Inflammatory macrophage treated with lipopolysaccharide for 4 hours (primary cell): ENCODE results near the gene GREM2.

Source experiments
- DNase-seq: peaks from one replicate; pipeline ENCODE4 v3.0.0-alpha.2; 2020

Gene GREM2

DNA sequence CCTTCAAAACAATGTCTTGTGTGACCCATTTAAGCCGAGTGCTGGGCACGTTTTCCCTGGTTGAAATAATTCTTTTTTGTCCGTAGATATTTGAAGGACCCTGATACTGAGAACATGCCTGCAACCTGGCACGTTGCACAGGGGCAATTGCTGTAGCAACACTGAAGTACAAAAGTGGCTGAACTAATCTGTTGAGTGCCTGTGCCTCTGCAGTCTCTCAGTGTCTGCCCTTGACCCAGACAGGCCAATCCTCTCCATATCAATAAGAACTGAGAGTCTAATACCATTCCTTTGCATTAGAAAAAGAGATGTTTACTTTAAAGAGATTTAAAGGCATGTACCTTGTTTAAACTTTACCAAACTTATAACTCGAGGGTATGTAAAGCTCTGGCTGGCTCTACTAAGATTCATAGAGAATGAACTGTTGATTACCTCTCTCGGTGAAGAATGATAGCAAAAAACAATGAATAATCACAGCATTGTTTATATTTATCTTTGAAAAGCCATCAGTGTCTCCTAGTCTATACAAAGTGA lies 2.4 kb downstream of the GREM2 start:
- no peak for DNase-seq

- DNase-seq = no peak
These were observed 3.2 kb downstream of the GREM2 start for GRCh38 chr1:240608707-240609106.

GRCh38 chr1:240607006-240607405 lies 4.9 kb downstream of the GREM2 start:
- DNase-seq = no peak

DNA sequence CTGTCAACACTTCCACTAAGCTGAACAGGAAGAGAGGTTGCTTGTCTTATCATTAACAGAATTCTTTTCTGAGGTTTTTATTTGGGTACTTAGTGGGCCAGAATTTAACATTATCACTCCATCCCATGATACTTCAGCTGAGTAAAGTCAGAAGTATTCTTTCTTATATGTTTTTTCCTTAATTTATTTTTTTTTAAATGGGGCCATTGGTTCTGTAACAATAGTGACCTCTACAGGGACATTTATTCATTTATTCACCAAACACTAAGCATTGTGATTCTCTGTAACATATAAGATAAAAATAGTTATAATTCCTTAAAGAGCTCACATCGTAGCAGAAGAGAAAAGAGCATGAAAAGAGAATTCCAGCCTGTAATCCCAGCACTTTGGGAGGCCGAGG lies 9.8 kb downstream of the GREM2 start:
- DNase-seq = no peak

- no peak for DNase-seq
These were observed 12.1 kb downstream of the GREM2 start for GRCh38 chr1:240599830-240600229.

DNA sequence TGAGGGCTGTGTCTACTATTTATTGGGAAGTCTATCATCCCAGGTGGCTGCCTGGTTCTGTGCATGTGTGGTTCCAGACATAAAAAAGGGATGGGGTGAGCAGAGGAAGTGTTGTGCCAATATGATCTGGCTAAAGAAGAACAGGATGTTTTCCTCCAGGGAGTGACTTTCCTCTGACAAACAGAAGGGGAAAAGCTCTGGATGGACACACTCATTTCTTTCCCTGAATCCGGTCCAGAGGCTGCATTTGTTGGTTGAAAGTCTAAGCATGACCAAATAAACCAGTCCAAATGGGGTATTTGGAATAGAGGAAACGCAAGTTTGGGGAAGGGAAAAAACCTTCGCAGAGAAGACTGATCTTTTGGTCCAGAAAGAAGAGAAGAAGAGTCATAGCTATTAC lies 12.7 kb downstream of the GREM2 start:
- no peak for DNase-seq

GRCh38 chr1:240598216-240599001 lies 13.5 kb downstream of the GREM2 start:
- DNase-seq = no peak

- no peak for DNase-seq
These were observed 14.7 kb downstream of the GREM2 start for GRCh38 chr1:240597153-240597745.

DNA sequence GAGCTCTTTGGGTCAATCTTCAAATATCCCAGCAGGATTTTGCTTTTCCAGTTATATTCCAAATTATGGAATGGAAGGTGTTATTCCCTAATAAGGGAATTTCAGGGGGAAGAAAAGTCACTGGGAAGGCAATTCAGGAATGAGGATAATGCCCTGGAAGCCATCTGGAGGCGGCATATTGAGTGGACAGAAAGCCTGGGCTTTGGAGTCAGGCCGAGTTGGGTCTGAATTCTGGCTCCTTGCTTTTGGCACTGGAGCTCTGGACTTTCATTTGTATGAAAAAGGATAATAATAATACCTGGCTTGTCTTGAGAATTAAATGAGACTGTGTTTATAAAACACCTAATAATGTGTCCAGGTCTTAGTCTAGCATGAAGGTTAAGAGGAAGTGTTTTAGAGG lies 16.5 kb downstream of the GREM2 start:
- no peak for DNase-seq

DNA sequence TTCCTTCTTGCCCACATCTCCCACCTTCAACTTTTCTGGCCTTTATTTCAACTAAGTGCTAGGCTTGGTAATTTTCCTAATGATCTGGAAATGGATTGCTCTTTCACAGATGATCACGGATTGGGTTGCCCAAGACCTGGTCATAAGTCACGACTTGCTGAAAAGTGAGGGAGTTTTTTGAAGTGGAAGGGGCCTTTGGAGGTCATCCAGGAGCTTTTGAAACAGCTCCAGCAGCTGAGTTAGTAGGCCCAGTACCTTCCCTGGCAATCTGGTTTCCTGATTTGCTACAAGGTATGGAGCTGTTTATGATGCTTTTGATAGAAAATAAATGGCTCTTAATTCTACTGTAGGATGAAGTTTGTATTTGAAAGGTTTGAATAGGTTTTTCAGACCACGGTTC lies 20.4 kb downstream of the GREM2 start:
- DNase-seq = no peak

DNA sequence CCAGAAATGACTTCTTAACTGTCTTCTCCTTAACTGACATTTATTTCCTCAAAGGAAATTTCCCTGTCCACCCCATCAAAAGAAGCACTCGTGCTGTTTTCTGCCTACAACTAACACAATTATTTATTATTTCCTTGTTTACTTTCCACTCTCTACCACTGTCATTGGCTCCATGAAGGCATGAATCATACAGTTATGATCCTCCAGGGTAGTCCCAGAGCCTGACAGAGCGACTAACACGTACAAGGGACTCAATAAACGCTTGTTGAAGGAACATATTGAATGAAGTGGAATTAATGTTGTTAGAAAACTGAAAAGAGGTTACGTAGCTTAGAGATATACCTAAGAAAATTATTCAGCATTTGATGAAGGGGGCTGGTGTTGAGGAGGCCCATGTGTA lies 20.9 kb downstream of the GREM2 start:
- DNase-seq = no peak

- DNase-seq = no peak
These were observed 22.3 kb downstream of the GREM2 start for GRCh38 chr1:240589585-240590110.

GRCh38 chr1:240586006-240586405 lies 25.9 kb downstream of the GREM2 start:
- no peak for DNase-seq

GRCh38 chr1:240582953-240583352 lies 29.0 kb downstream of the GREM2 start:
- no peak for DNase-seq

DNA sequence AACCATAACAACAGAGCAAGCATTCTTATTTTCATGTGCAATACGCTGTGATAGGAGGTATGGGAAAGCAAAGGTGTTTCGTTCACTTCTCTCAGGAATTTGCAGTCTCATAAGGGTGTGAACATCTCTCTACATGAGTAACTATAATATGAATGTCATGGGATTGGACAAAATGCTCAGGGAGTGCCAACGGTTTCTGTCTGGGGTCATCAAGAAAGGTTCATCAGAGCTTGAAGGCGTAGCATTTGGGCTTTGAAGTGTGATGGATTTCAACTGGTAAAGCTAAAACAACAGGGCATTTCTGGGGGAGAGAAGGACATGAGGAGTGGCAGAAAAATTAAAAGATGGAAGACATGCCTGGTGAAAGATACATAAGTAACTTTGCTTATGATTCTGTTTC lies 32.4 kb downstream of the GREM2 start:
- DNase-seq = no peak

DNA sequence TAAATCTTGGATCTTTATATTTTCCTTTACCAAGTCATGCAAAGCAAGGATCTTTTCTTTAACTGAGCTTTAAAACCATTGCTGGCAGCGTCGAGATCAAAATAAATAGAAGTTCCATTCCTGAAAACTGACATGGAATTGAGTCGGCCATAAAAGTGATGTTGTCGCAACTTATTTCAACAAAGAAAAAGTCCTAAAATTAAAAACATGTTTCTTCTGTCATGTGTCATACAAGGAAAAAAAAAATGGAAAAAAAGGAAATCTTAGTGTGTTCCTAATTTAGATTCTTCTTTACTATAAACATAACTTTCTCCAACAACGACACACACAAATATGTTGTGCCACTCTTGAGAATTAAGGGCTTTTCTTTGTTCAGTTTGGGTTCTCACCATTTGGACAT lies 34.9 kb downstream of the GREM2 start:
- DNase-seq = no peak

- peak; percentile 58 for DNase-seq
These were observed 35.8 kb downstream of the GREM2 start for GRCh38 chr1:240575981-240576662.

DNA sequence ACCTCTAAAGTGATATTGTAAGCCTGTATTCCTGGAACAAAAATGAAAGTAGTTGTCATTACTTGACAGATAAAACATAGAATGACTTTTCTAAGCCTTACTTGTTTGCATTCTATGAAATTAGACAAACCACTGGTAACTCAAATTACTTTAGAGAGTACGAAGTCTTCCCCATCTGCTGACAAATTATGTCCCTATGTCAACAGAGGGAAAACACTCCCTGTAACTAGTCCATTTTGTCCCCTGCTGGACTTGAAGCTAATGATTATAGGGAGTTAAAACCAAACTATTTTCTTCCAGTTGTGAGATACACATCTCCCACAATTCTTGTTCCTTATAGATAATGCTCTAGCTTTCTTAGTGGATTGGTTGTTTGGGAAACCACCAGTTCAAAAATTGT lies 39.6 kb downstream of the GREM2 start:
- DNase-seq = no peak

DNA sequence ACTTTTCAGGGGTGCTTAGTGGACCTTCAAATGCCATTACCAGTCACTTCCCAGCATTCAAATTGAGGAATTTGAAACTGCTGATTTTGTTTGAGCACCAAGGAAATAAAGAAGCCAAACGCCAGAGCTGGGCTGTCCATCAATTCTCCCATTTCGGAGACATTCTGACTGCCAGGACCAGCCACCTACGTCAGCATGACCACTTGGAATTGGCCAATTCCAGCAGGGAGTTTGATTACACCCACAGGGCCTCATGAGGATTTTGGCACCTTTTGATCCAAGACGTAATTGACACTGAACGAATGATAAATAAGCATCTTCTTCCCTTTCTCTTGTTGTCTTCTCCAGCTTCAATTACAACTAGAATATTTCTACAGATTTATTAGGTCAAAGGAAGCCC lies 40.2 kb downstream of the GREM2 start:
- no peak for DNase-seq

- DNase-seq = no peak
These were observed 44.9 kb downstream of the GREM2 start for GRCh38 chr1:240567066-240567465.

DNA sequence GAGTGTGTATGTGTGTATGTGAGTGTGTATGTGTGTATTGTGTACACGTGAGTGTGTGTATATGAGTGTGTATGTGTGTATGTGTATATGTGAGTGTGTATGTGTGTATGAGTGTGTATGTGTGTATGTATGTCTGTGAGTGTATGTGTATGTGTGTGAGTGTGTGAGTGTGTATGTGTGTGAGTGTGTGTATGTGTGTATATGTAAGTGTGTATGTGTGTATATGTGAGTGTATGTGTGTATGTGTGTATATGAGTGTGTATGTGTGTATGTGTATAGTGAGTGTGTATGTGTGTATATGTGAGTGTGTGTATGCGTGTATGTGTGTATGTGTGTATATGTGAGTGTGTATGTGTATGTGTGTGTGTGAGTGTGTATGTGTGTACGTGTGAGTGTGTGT lies 49.2 kb downstream of the GREM2 start:
- DNase-seq = no peak

DNA sequence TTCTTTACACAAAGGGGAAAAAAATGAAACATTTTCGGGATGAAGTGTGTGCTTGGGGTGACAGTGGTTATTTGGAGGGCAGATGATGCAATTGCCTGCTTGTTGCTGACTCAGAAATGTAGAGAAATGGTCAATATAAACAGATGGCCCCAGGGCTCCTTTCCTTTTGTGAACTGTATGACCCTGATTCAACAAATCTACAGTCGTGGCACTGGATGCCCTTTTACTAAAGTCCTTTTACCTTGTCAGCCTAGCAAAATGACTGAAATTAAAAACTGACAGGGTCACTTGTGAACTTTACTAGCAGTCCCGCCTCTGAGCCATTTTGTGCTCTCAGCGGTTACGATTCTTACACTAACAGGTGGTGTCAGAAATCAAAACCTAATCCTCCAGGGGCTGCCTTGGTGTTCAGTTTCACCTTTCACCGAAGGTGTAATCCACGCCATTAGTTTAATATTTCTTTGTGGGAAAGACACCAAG lies 49.8 kb downstream of the GREM2 start:
- DNase-seq = no peak

DNA sequence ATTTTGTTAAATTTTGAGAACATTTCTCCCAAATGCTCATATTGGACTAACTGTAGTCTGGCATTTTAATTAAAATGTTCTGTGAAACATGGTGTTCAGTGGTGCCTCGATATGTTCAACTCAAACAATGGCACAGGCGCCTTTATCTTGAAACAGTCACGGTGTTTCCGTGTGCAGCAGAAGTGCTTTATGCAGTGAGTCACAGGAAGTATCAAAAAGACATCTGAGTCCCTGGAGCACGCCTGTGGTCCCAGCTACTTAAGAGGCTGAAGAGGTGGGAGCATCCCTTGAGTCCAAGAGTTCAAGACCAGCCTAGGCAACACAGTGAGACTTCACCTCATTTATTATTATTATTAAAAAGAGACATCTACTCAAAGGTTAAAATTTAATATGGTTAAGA lies 52.2 kb downstream of the GREM2 start:
- no peak for DNase-seq

DNA sequence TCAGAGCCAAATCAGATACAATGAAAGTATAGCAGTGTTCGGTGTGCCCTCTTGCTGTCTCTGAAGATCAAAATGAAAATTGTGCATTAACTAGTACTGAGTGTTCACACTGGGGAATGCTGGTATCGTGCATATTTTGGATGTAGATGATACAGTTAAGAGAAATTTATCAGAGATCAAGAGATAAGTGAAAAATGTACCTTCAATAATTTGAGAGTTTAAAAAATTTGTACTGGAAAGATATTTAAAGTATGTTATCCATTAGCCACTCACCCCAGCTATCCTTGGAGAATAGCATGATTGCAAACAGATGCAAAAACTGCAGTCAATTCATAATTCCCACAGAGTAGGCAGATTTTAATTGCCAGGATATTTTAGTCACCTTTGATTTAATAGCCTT lies 56.4 kb downstream of the GREM2 start:
- no peak for DNase-seq
